ENCODE data around the gene ARHGEF10L.

- TF ChIP-seq ZNF114 (tag by site-specific recombination; IDR thresholded peaks at IDR 0.05) (no peak), CTCF (tag by site-specific recombination; IDR thresholded peaks at IDR 0.05) (no peak), ZNF677 (tag by site-specific recombination; IDR thresholded peaks at IDR 0.05) (no peak), ZNF791 (tag by site-specific recombination; IDR thresholded peaks at IDR 0.05) (no peak), ZNF768 (tag by site-specific recombination; IDR thresholded peaks at IDR 0.05) (no peak), ZBTB7A (tag by site-specific recombination; IDR thresholded peaks at IDR 0.05; ENCODE audit: low read depth) (no peak), MYNN (tag by site-specific recombination; IDR thresholded peaks at IDR 0.05; ENCODE audit: borderline replicate concordance) (no peak), YY1 (tag by site-specific recombination; IDR thresholded peaks at IDR 0.05) (no peak), ZBTB44 (tag by site-specific recombination; IDR thresholded peaks at IDR 0.05) (no peak), EGR2 (tag by site-specific recombination; IDR thresholded peaks at IDR 0.05; ENCODE audit: low read depth) (peak; percentile 75; the same call in 1 of the 2 replicates), ZNF274 (IDR thresholded peaks at IDR 0.05; ENCODE audit: low read length) (no peak), ZNF274 (tag by site-specific recombination; IDR thresholded peaks at IDR 0.05; ENCODE audit: borderline replicate concordance) (no peak), ZNF747 (tag by site-specific recombination; IDR thresholded peaks at IDR 0.05) (no peak)
- TF ChIP-seq, protein P1, sequence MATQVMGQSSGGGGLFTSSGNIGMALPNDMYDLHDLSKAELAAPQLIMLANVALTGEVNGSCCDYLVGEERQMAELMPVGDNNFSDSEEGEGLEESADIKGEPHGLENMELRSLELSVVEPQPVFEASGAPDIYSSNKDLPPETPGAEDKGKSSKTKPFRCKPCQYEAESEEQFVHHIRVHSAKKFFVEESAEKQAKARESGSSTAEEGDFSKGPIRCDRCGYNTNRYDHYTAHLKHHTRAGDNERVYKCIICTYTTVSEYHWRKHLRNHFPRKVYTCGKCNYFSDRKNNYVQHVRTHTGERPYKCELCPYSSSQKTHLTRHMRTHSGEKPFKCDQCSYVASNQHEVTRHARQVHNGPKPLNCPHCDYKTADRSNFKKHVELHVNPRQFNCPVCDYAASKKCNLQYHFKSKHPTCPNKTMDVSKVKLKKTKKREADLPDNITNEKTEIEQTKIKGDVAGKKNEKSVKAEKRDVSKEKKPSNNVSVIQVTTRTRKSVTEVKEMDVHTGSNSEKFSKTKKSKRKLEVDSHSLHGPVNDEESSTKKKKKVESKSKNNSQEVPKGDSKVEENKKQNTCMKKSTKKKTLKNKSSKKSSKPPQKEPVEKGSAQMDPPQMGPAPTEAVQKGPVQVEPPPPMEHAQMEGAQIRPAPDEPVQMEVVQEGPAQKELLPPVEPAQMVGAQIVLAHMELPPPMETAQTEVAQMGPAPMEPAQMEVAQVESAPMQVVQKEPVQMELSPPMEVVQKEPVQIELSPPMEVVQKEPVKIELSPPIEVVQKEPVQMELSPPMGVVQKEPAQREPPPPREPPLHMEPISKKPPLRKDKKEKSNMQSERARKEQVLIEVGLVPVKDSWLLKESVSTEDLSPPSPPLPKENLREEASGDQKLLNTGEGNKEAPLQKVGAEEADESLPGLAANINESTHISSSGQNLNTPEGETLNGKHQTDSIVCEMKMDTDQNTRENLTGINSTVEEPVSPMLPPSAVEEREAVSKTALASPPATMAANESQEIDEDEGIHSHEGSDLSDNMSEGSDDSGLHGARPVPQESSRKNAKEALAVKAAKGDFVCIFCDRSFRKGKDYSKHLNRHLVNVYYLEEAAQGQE (tag by site-specific recombination; IDR thresholded peaks at IDR 0.05) = no peak
These were observed 11.5 kb downstream of the ARHGEF10L start for GRCh38 chr1:17550729-17551584.
